M059J (cell line): ENCODE results near the gene TPSD1. TPM values are rescaled to one million over a fixed set of nuclear protein-coding genes. Genes with fewer than 3 reads are reported as not detected.
A peak's percentile ranks its signal among the peaks of the same experiment; 100 is the strongest.

Experiments used
- DNase-seq: peaks from one replicate; pipeline ENCODE4 v3.0.0-alpha.2; 2012; ENCODE audit warnings: low read depth
- total RNA-seq: library from RNA; depleted of rRNA; stranded (reverse); fragments of >200 nt; shearing (Covaris generic); gene quantifications from 2 replicates; pipeline ENCODE4 v1.2.3, GENCODE V29; 2014; rRNA removed

TPSD1 gene
- total RNA-seq, 1 experiment from 2014 or later: not detected

DNA sequence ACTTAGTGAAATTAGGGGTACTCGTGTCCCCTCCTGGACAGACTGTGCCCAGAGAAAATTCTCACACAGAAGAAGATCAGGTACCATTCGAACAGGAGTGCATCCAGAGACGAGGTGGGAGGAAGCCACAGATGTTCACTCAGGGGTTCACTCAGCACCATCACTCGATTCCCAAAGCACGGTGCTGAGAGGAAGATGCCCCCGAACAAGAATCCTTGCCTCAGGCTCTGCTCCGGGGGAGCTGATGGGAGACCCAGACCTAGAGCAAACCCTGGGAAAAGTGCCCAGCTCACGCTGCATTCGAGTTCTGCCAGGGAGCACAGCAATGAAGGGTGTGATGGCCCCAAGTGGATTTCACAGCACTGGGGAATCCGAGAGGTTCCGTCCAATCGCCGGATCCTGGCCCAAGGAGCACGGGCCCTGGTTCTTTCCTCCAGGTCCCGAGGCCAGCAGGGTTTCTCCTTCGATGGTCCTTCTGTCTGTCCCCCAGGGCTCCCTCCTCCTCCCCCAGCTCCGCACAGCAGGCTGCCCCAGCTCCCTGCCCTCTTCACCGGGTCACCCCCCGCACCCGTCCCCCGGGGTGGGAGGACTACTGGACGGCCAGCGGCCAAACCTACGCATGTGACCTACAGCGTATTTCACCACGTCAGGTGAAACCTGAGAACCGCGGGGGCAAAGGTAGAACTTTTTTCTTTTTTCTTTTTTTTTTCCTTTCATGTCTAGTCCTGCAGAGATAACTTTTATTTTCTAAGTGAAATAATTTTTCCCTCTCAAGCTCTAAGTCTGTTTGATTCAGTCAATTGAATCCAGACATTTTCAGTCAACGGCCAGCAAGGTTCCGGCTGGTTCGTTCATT lies 43.4 kb downstream of the TPSD1 start:
- no peak for DNase-seq

DNA sequence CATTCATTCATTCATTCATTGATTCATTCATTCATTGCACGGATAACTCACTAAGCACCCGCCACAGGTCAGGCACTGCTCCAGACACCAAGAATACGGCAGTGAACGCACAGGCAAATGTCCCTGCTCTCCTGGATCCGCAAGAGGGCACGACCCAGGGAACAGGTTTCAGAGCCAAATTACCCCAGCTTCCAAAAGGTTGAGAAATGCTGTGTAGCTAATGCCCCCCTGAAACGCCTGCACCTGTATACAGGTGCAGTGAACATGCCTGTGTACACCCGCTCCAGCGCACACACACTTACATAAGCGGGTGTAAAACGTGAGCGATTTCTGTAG lies 44.0 kb downstream of the TPSD1 start:
- no peak for DNase-seq

DNA sequence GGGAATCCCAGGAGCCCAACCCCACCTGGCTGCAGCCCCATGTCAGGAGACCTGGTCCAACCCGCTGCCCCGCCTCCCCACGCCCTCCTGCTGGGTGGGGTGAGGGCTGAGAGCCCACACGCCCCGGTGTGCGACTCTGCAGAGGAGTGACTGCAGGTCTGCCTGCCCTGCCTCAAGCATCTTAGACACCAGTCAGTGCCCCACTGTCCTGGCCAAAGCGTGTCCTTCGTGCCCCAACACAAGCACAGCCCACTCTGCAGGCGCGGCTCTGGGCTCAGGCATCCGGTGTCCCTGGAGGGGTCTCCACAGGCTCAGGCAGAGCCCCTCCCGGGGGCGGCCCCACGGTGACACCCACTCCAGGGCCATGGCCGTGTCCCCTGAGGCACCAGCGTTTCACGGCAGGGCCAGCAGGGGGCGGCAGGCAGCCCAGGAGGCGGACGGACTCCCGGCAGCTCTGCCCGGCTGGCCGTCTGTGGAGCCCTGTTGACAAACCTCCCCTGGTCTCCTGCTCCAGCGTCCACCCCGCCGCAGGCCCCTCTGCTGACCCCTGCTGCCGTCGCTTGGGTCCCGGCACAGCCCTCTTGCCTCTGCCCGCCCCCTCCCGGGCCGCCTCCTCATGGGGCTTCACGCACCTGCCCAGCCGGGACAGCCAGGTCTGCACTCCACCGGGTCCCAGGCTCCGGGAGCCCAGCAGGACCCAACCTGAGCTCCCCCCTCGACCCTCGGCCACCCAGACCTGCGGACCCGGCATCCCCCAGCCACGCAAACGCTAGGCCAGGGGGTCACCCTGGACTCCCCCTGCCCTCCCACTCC lies 45.0 kb downstream of the TPSD1 start:
- peak; percentile 45 for DNase-seq

DNA sequence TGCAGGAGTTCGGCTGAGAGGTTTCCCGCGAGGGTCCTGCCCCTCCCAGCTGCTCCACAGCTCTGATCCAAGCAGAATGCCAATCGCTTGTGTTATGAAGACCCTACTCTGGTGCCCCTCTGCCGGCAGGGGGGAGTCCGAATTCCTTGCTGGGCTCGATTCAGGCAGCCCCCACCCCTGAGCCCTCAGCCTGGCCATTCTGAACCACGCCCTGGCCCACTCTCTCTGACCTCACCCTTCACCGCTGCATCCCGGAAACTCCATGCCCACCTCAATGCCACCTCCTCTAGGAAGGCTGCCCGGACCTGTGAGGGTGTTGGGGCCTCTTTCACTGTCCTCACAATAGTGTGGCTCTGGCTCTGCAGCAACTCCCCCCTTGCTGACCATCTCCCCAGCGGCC lies 45.7 kb downstream of the TPSD1 start:
- no peak for DNase-seq

DNA sequence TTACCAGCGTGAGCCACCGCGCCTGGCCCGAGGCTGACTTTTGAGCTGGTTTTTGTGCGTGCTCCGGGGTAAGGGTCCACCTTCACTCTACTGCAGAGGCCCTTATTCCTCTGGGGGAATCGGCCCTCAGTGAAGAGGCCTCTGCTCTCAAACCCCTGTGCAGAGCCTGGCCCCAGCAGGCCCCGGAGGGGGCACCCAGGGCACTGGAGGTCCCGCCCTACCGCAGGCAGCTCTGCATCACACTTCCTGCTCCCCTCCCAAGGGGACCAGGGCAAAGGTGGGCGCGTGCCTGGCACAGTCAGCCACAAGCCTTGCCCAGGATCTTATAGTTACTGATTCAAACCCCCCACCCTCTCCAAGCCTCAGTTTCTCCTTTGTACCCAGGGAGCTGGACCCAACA lies 50.0 kb downstream of the TPSD1 start:
- no peak for DNase-seq

DNA sequence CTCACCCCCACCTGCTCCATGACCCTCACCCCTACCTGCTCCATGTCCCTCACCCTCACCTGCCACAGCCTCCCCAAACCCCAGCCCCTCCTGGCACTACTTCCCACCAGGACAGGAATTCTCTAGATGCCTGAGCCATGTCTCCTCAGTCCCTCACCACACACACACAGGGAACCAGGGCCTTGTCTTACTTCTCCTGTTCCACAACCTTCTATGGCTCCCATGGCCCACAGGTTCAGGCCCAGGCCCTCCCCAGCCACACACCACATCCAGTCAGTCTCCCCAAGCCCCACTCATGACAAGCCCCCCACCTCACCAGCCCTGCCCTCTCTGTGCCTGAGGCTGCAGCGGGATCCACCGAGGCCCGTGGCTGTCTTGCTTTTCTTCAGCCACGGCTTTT lies 50.5 kb downstream of the TPSD1 start:
- DNase-seq: no peak

DNA sequence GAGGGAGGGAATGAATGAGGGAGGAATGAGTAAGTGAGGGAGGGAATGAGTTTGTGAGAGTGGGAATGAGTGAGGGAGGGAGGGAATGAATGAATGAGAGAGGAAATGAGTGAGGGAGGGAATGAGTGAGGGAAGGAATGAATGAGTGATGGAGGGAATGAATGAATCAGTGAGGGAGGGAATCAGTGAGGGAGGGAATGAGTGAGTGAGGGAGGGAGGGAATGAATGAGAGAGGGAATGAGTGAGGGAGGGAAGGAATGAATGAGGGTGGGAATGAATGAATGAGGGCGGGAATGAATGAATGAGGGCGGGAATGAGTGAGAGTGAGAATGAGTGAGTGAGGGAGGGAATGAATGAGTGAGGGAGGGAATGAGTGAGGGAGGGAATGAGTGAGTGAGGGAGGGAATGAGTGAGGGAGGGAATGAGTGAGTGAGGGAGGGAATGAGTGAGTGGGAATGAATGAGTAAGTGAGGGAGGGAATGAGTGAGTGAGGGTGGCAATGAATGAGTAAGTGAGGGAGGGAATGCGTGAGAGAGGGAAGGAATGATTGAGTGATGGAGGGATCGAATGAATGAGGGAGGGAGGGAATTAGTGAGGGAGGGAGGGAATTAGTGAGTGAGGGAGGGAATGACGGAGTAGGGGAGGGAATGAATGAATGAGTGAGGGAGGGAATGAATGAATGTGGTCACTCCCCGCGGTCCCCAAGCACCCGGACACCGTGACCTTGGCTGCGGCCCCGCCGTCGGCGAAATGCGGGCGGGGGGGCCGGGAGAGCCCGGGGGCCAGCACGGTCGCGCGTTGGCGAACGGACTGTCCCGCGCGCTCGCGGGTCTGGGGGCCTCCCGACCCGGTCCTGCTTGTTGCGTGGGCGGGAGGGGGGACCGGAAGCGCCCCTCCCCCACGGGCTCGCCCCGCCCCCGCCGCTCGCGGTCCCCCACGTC lies 52.4 kb downstream of the TPSD1 start:
- peak; percentile 65 for DNase-seq

Other genes starting within 250 kb of the TPSD1 start
- gene SSTR5, start 183.3 kb upstream of the TPSD1 start, total RNA-seq: not detected in 2 replicates
- gene C1QTNF8, start 159.8 kb upstream of the TPSD1 start, total RNA-seq: not detected in 2 replicates
- gene CACNA1H, start 103.0 kb upstream of the TPSD1 start, total RNA-seq: 0.02 TPM in 1 of 2 replicates, not detected in the other
- not detected in 2 replicates for gene TPSG1, start 30.8 kb upstream of the TPSD1 start, total RNA-seq
- 0.17 TPM in 1 of 2 replicates, not detected in the other for gene TPSB2, start 25.9 kb upstream of the TPSD1 start, total RNA-seq
- gene TPSAB1, start 15.4 kb upstream of the TPSD1 start, total RNA-seq: not detected in 2 replicates
- 85.7 and 87.6 TPM in 2 replicates for gene UBE2I, start 53.6 kb downstream of the TPSD1 start, total RNA-seq
- gene BAIAP3, start 77.6 kb downstream of the TPSD1 start, total RNA-seq: 0.34 TPM in 1 of 2 replicates, not detected in the other
- 54.2 and 101 TPM in 2 replicates for gene TSR3, start 95.8 kb downstream of the TPSD1 start, total RNA-seq
- 43.8 and 50.1 TPM in 2 replicates for gene GNPTG, start 95.9 kb downstream of the TPSD1 start, total RNA-seq
- 6.5 and 13.0 TPM in 2 replicates for gene UNKL, start 158.6 kb downstream of the TPSD1 start, total RNA-seq
- 21.8 and 23.4 TPM in 2 replicates for gene UQCC4, start 164.7 kb downstream of the TPSD1 start, total RNA-seq
- not detected in 2 replicates for gene PERCC1, start 175.0 kb downstream of the TPSD1 start, total RNA-seq
- 0.05 TPM in 1 of 2 replicates, not detected in the other for gene CCDC154, start 188.5 kb downstream of the TPSD1 start, total RNA-seq
- 44.0 and 84.0 TPM in 2 replicates for gene CLCN7, start 219.0 kb downstream of the TPSD1 start, total RNA-seq
- gene PTX4, start 232.9 kb downstream of the TPSD1 start, total RNA-seq: not detected in 2 replicates
- 15.1 and 16.6 TPM in 2 replicates for gene TELO2, start 237.3 kb downstream of the TPSD1 start, total RNA-seq